Prostate gland (tissue), 2 donors: ENCODE data around the gene SNRPD2. TPM values are rescaled to one million over a fixed set of nuclear protein-coding genes. Genes with fewer than 3 reads are reported as not detected.

Experiments
- DNase-seq: peaks from one replicate; pipeline ENCODE4 v3.0.0-alpha.2; 2019; ENCODE audit warnings: low spot score
- H3K27ac ChIP-seq, 2 donors: fragments of 200-600 bp; sonication (generic); 2 replicates each; pipeline ENCODE4 v1.5.1; 2017 to 2019
- H3K27me3 ChIP-seq: fragments of 200-600 bp; sonication (generic); replicated peaks from 2 replicates; pipeline ENCODE4 v1.5.1; 2019; ENCODE audit not compliant: insufficient read depth
- H3K36me3 ChIP-seq, 2 donors: fragments of 200-600 bp; sonication (generic); 1 replicate in 1 of 2; 2 replicates in 1 of 2; pipeline versions ENCODE4 v1.5.1 to v1.8.1; 2017 to 2019
- H3K4me1 ChIP-seq: fragments of 200-600 bp; sonication (generic); replicated peaks from 2 replicates; pipeline ENCODE4 v1.5.1; 2019
- H3K4me3 ChIP-seq, 2 donors: fragments of 200-600 bp; sonication (generic); 2 replicates each; pipeline ENCODE4 v1.5.1; 2017 to 2019
- H3K9me3 ChIP-seq: fragments of 200-600 bp; sonication (generic); 2 replicates; pipeline ENCODE4 v1.5.1; 2017
- CTCF ChIP-seq, 4 experiments: fragments of 200-600 bp in 2 of 4; fragments of 450-650 bp in 2 of 4; sonication (generic) in 2 of 4; IDR thresholded peaks; 1 replicate in 3 of 4; 2 replicates in 1 of 4; pipeline ENCODE4 v1.5.1; 2016 to 2019; ENCODE audit warnings: antibody characterized with exemption in 4 of 4, mild to moderate bottlenecking in 2 of 4, moderate library complexity in 2 of 4
- POLR2A ChIP-seq: fragments of 450-650 bp; IDR thresholded peaks from one replicate; pipeline ENCODE4 v1.6.1; 2016; ENCODE audit warnings: antibody characterized with exemption, mild to moderate bottlenecking
- POLR2AphosphoS5 ChIP-seq: sonication (generic); formaldehyde crosslinking; IDR thresholded peaks from one replicate; pipeline ENCODE4 v1.6.1; 2017; ENCODE audit warnings: antibody characterized with exemption
- WGBS: methylation state at CpG from one replicate; pipeline ENCODE4 v1.1.5; 2018; 5-methylcytosine and 5-hydroxymethylcytosine counted together
- intact Hi-C: fragments of 100-400 bp; cut with DNase I; formaldehyde crosslinking; loops from one replicate; pipeline ENCODE4 v1.14.2; 2022
- total RNA-seq, 2 donors: library from RNA; depleted of rRNA; stranded (reverse); fragments of >200 nt; gene quantifications; one replicate each; pipeline ENCODE4 v1.1.0, GENCODE V29; 2016

The SNRPD2 gene
- total RNA-seq, 2 donors from 2014 or later, result 132 to 240 TPM

GRCh38 chr19:45659096-45659729 lies 32.5 kb downstream of the SNRPD2 start:
- no peak for DNase-seq
- Histone ChIP-seq H3K4me1 (no peaks in the 10 kb centered on the region), H3K9me3 (no peaks in the 10 kb centered on the region), H3K27me3 (no peaks in the 10 kb centered on the region), H3K27ac (no peak overlapping the region), H3K36me3 (no peaks in the 10 kb centered on the region), H3K4me3 (no peak overlapping the region)
- no peak for TF ChIP-seq POLR2A
- no peak for TF ChIP-seq CTCF (IDR thresholded peaks at IDR 0.05)
- no peak for TF ChIP-seq POLR2AphosphoS5
- intact Hi-C loops, result no loop called here
- WGBS, result 72% methylated on average over 6 of the region's 6 CpGs

GRCh38 chr19:45657520-45658167 lies 34.1 kb downstream of the SNRPD2 start:
- Histone ChIP-seq H3K4me1 (no peaks in the 10 kb centered on the region), H3K9me3 (no peaks in the 10 kb centered on the region), H3K4me3 (no peak overlapping the region), H3K27ac (no peak overlapping the region), H3K27me3 (no peaks in the 10 kb centered on the region), H3K36me3 (no peaks in the 10 kb centered on the region)
- DNase-seq, result no peak
- WGBS, result 37% methylated on average over 14 of the region's 14 CpGs
- intact Hi-C loops, result no loop called here
- TF ChIP-seq CTCF (IDR thresholded peaks at IDR 0.05) (no peak), POLR2AphosphoS5 (no peak)

- no peaks in the 10 kb centered on the region for H3K9me3 ChIP-seq
- no peak overlapping the region for H3K4me3 ChIP-seq
- DNase-seq, result no peak
- H3K36me3 ChIP-seq, result no peaks in the 10 kb centered on the region
- H3K4me1 ChIP-seq, result no peaks in the 10 kb centered on the region
- H3K27me3 ChIP-seq, result no peaks in the 10 kb centered on the region
- TF ChIP-seq POLR2A, result no peak
- no peak overlapping the region for H3K27ac ChIP-seq
- intact Hi-C loops, result no loop called here
- WGBS, result 55% methylated on average over 3 of the region's 3 CpGs
These were observed 36.7 kb downstream of the SNRPD2 start for GRCh38 chr19:45655073-45655472.

GRCh38 chr19:45653634-45654033 lies 38.1 kb downstream of the SNRPD2 start:
- H3K4me1 ChIP-seq, result no peaks in the 10 kb centered on the region
- no peak overlapping the region for H3K27ac ChIP-seq
- H3K9me3 ChIP-seq, result no peaks in the 10 kb centered on the region
- no peak for TF ChIP-seq CTCF (IDR thresholded peaks at IDR 0.05)
- no peak for TF ChIP-seq POLR2AphosphoS5
- TF ChIP-seq POLR2A, result no peak
- no peak overlapping the region for H3K4me3 ChIP-seq
- intact Hi-C loops, result no loop called here
- DNase-seq, result no peak
- WGBS, result 57% methylated on average over 5 of the region's 5 CpGs
- H3K27me3 ChIP-seq, result no peaks in the 10 kb centered on the region
- H3K36me3 ChIP-seq, result no peaks in the 10 kb centered on the region

GRCh38 chr19:45650722-45651121 lies 41.0 kb downstream of the SNRPD2 start:
- no peak for DNase-seq
- 72% methylated on average over 3 of the region's 3 CpGs for WGBS
- no peaks in the 10 kb centered on the region for H3K27me3 ChIP-seq
- no peaks in the 10 kb centered on the region for H3K4me1 ChIP-seq
- H3K36me3 ChIP-seq, result no peaks in the 10 kb centered on the region
- no peak overlapping the region for H3K27ac ChIP-seq
- TF ChIP-seq CTCF (IDR thresholded peaks at IDR 0.05) (no peak), POLR2AphosphoS5 (no peak), POLR2A (no peak)
- intact Hi-C loops, result no loop called here
- H3K9me3 ChIP-seq, result no peaks in the 10 kb centered on the region
- no peak overlapping the region for H3K4me3 ChIP-seq
